Stimulated activated naive B cell treated with anti-CD40 and anti-IgM and Interleukin-4, amounts not matched to agents 10 μg/mL and 1 μg/mL and 100 μg/mL, for 72 hours (primary cell): ENCODE results near the gene EPS15.
A peak's percentile ranks its signal among the peaks of the same experiment; 100 is the strongest.

ENCODE experiments used
- ATAC-seq, 2 donors: fragments of 150-1000 bp; cut with Tn5 transposase; replicated peaks; 2 replicates each; pipeline ENCODE4 v1.10.0; 2021; ENCODE audit warnings: moderate library complexity in 1 of 2
- DNase-seq: peaks from one replicate; pipeline ENCODE4 v3.0.0; 2021
- H3K27ac Mint-ChIP-seq: one replicate; pipeline ENCODE4 v1.8.0; 2022; ENCODE audit warnings: mild to moderate bottlenecking, mixed read lengths
- H3K27me3 Mint-ChIP-seq, 2 donors: one replicate each; pipeline ENCODE4 v1.8.0; 2022; ENCODE audit warnings: mixed read lengths in 2 of 2
- H3K36me3 Mint-ChIP-seq, 2 donors: one replicate each; pipeline ENCODE4 v1.8.0; 2022; ENCODE audit warnings: mixed read lengths in 2 of 2, mild to moderate bottlenecking in 1 of 2
- H3K4me1 Mint-ChIP-seq, 2 donors: one replicate each; pipeline ENCODE4 v1.8.0; 2022; ENCODE audit warnings: mixed read lengths in 2 of 2, mild to moderate bottlenecking in 1 of 2
- H3K4me3 Mint-ChIP-seq, 2 donors: one replicate each; pipeline ENCODE4 v1.8.0; 2022; ENCODE audit warnings: mild to moderate bottlenecking in 2 of 2, mixed read lengths in 2 of 2, moderate library complexity in 1 of 2
- H3K9me3 Mint-ChIP-seq, 2 donors: one replicate each; pipeline ENCODE4 v1.8.0; 2022; ENCODE audit warnings: mixed read lengths in 2 of 2, mild to moderate bottlenecking in 1 of 2

The EPS15 gene

GRCh38 chr1:51359879-51360278 is 159.2 kb downstream of the EPS15 start:
- Mint-ChIP-seq H3K4me1 (no peaks in the 10 kb centered on the region), H3K27me3 (no peaks in the 10 kb centered on the region), H3K4me3 (no peak overlapping the region), H3K36me3 (peaks cover 21 to 37% of the 10 kb centered on the region in 2 donors), H3K9me3 (no peaks in the 10 kb centered on the region), H3K27ac (no peak overlapping the region)
- ATAC-seq (no peak), DNase-seq (no peak)

DNA sequence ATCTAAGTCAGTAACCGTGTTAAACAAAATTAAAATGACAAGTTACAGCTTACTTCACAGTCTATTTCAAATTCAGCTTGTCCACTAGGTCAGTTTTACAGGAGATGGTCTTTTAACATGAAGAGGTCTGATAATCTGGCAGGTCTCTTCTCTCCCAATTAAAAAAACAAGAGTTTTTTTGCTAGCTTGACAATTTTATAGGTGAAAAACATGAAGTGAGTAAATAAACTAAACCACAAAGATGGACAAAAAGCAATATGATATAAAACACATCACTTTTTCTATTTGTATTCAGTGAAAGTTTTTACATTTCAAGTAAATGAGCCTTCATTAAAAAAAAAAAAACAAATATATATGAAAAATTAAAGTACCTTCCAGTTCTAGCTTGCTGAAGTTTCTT is 163.7 kb downstream of the EPS15 start:
- Mint-ChIP-seq H3K4me1 (peaks cover 0 to 2% of the 10 kb centered on the region in 2 donors), H3K4me3 (no peak overlapping the region), H3K36me3 (peaks cover 12 to 26% of the 10 kb centered on the region in 2 donors), H3K9me3 (no peaks in the 10 kb centered on the region), H3K27me3 (no peaks in the 10 kb centered on the region), H3K27ac (no peak overlapping the region)
- no peak for ATAC-seq
- DNase-seq = no peak

GRCh38 chr1:51354416-51354815 is 164.7 kb downstream of the EPS15 start:
- Mint-ChIP-seq H3K36me3 (peaks cover 10 to 20% of the 10 kb centered on the region in 2 donors), H3K9me3 (no peaks in the 10 kb centered on the region), H3K4me3 (no peak overlapping the region), H3K27ac (no peak overlapping the region), H3K4me1 (peaks cover 0 to 2% of the 10 kb centered on the region in 2 donors), H3K27me3 (no peaks in the 10 kb centered on the region)
- ATAC-seq (no peak), DNase-seq (no peak)

DNA sequence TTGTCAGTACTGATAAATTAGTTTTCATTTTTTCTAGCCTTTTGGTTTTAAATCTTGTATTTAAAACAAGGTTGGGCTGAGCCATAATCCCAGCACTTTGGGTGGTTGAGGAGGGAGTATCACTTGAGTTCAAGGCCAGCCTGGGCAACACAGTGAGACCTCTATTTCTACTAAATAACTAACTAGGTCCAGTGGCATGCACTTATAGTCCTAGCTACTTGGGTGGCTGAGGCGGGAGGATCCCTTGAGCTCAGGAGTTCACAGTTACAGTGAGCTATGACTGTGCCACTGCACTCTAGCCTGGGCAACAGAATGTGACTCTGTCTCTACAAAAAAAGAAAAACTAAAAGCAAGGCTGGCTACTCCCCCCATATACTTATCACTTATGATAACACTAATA is 167.2 kb downstream of the EPS15 start:
- Mint-ChIP-seq H3K27ac (no peak overlapping the region), H3K4me1 (peaks cover 0 to 2% of the 10 kb centered on the region in 2 donors), H3K36me3 (peaks cover 10 to 17% of the 10 kb centered on the region in 2 donors), H3K9me3 (no peaks in the 10 kb centered on the region), H3K4me3 (no peak overlapping the region), H3K27me3 (no peaks in the 10 kb centered on the region)
- DNase-seq = no peak
- ATAC-seq = no peak

DNA sequence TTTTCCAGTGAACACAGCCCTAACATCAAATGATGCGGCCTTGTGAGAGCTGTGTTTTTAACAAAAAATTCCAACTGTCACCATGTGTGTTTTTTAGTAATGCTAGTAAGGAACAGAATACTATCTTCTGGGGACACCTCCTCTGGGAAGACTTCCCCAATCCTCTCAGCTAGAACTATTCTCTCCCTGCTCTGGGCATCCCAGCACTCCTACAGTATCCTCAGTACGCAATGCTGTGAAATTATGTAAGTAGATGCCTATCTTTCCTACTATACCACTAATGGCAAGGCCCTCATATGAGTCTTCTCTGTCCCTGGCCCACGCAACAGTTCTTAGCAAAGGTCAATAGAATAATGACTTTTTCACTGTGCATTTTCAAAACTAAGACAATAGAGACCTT is 169.2 kb downstream of the EPS15 start:
- Mint-ChIP-seq H3K27ac (no peak overlapping the region), H3K9me3 (no peaks in the 10 kb centered on the region), H3K4me1 (peaks cover 0 to 4% of the 10 kb centered on the region in 2 donors), H3K36me3 (peaks cover 4 to 9% of the 10 kb centered on the region in 2 donors), H3K27me3 (peaks cover 0 to 14% of the 10 kb centered on the region in 2 donors), H3K4me3 (no peak overlapping the region)
- ATAC-seq (no peak), DNase-seq (no peak)

DNA sequence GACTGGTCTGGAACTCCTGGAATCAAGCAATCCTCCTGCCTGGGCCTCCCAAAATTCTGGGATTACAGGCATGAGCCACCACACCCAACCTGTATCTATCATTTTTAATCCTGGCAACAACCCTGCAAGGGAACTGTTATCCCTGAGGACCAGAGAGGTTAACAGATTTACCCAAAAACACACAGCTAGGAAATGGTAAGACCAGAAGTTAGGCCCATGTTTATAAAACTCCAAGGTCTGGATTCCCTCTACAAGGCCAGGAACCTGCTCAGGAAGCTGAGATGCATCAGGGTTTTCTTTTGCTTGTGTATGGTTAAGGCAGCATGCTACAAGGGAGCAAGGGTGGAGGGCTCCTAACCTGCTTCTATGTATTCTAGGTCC is 170.9 kb downstream of the EPS15 start:
- peaks cover 4 to 9% of the 10 kb centered on the region in 2 donors for H3K36me3 Mint-ChIP-seq
- ATAC-seq = no peak
- no peak overlapping the region for H3K4me3 Mint-ChIP-seq
- H3K9me3 Mint-ChIP-seq = no peaks in the 10 kb centered on the region
- peaks cover 14 to 29% of the 10 kb centered on the region in 2 donors for H3K27me3 Mint-ChIP-seq
- H3K27ac Mint-ChIP-seq = no peak overlapping the region
- no peak for DNase-seq
- peaks cover 0 to 10% of the 10 kb centered on the region in 2 donors for H3K4me1 Mint-ChIP-seq

GRCh38 chr1:51347398-51348146 is 171.5 kb downstream of the EPS15 start:
- Mint-ChIP-seq H3K4me1 (peaks cover 0 to 10% of the 10 kb centered on the region in 2 donors), H3K4me3 (no peak overlapping the region), H3K27me3 (peaks cover 20 to 35% of the 10 kb centered on the region in 2 donors), H3K27ac (no peak overlapping the region), H3K36me3 (peaks cover 4 to 9% of the 10 kb centered on the region in 2 donors), H3K9me3 (no peaks in the 10 kb centered on the region)
- no peak for ATAC-seq
- no peak for DNase-seq

DNA sequence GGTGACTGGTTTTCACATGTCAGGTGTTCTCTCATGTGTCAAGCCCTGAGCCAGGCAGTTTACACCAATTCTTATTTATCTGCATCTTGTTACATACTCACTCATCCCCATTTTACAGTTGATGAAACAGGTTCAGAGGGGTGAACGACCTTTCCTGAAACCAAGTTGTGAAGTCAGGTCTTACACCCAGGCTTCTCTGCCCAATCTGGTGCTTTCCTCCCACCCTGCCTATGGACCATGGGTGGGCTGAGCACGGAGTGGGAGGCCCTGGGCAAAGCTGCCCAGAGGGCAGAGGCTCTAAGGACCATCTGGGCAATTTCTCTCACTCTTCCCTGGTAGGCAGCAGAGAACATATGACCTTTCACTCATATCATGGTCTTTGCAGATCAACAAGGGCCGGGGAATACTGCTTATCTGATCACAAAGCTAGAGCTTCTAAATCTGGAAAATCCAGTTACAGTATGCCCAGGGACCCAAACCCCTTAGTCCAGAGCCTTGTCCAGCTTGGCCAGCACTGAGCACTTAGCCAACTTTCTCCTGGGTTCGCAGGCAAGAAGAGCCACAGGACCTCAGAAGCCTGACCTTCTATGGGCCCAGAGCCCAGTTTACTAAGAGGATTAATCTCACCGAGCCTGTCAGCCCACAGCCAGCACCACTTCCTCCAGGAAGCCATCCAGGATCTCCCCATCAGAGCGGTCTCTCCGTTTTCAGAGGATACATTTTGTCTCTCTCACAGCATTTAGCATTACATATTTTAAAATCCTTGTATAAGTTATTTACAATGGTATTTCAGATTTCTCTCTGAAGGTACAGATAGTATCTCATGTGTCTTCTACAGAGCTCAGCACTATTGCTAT is 172.8 kb downstream of the EPS15 start:
- DNase-seq = no peak
- H3K9me3 Mint-ChIP-seq = no peaks in the 10 kb centered on the region
- H3K4me1 Mint-ChIP-seq = peaks cover 0 to 12% of the 10 kb centered on the region in 2 donors
- peaks cover 27 to 42% of the 10 kb centered on the region in 2 donors for H3K27me3 Mint-ChIP-seq
- peak overlapping the region; percentile 11 for H3K27ac Mint-ChIP-seq
- no peak overlapping the region for H3K4me3 Mint-ChIP-seq
- H3K36me3 Mint-ChIP-seq = peaks cover 0 to 3% of the 10 kb centered on the region in 2 donors
- no peak for ATAC-seq

DNA sequence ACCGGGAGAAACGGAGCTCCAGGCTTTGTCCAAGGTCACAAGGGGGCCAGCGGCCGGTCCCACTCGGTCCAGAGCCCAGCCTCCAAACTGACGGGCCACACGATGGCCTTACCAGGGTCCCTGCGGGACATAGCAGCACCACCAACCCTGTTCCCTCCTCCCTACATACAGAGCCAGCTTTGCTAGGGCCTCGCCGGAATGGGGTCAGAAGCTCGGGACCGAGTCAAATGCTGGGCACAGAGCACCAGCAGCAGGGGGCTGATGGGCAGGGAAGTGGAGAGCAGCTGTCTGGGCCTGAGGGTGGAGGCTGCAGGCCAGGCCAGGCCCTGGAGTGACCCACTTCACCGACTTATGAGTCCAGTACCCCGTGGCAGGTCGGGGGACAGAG is 173.8 kb downstream of the EPS15 start:
- DNase-seq = no peak
- Mint-ChIP-seq H3K27ac (no peak overlapping the region), H3K27me3 (peaks cover 27 to 42% of the 10 kb centered on the region in 2 donors), H3K4me1 (peaks cover 0 to 12% of the 10 kb centered on the region in 2 donors), H3K9me3 (no peaks in the 10 kb centered on the region), H3K4me3 (peak overlapping the region in 1 of 2 donors; percentile 35), H3K36me3 (peaks cover 0 to 3% of the 10 kb centered on the region in 2 donors)
- ATAC-seq = no peak

DNA sequence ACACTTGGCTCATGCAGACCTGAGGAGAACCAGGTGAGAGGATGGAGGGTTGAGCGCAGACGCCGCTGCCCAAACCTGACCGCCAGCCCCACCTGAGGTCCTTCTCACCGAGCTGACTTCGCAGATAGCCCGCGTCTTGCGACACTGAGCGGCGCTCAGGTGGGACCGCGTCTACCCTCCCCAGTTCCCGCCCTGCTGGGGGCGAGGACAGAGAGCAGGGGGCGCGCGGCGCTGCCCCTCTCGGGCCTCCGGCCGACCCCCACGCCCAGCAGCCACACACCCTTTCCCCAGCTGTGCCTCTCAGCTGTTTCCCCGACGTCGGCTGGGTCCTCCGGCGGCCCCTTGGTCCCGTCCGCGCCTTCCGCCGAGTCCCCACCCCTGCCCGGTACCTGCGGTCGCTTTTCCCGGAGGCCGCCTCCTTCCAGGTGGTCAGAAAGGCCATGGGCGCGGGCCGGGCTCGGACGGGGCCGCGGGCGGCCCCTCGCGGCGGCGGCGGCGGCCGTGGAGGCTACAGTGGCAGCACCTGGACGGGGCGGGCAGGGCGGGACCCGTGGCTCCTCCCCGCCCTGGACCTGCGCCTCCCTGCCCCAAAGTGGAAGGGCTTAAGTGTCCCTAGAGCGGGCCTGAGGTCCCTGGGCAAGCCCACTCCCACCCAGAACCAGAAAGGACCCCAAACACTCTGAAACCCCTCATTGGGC is 174.3 kb downstream of the EPS15 start:
- H3K4me3 Mint-ChIP-seq = peak overlapping the region in 1 of 2 donors; percentile 35

DNA sequence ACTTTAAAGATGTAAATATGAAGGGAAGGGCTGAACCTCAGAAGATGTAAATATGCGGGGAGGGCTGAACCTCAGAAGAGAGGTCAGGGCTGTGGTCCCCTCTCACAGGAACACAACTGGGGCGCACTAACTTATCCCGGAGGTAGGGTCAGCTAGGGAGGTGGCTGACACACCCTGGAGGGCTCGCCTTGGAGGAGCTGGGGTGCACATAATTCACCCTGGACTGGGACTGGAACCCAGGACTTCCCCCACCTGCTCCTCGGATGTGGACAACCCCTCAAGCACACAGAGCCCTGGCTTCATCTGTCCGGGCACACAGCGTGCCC is 174.8 kb downstream of the EPS15 start:
- peaks cover 27 to 42% of the 10 kb centered on the region in 2 donors for H3K27me3 Mint-ChIP-seq
- H3K4me3 Mint-ChIP-seq = peak overlapping the region in 1 of 2 donors; percentile 41
- ATAC-seq = peak in 1 of 2 donors; percentile 2

More for the DNA sequence above, 174.3 kb downstream of the EPS15 start:
- Mint-ChIP-seq H3K27me3 (peaks cover 27 to 42% of the 10 kb centered on the region in 2 donors), H3K4me1 (peaks cover 0 to 12% of the 10 kb centered on the region in 2 donors), H3K27ac (no peak overlapping the region), H3K36me3 (peaks cover 0 to 3% of the 10 kb centered on the region in 2 donors), H3K9me3 (no peaks in the 10 kb centered on the region)
- peak; percentile 29 to 34 for ATAC-seq
- no peak for DNase-seq

DNA sequence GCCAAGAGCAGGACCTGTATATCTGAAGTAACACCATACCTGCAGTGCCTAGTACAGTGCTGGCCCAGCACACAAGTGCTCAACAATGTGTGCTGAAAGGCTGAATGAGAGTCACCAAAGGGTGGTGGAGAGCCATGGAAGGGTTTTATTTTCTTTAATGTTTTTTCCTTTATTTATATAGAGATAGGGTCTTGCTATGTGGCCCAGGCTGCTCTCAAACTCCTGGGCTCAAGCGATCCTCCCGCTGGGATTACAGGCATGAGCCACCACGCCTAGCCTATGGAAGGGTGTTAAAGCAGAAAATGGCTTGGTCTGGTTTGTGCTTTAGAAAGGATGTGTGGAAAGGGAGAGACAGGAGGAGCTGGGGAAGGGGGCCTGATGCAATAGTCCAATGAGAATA is 175.4 kb downstream of the EPS15 start:
- Mint-ChIP-seq H3K27me3 (peaks cover 27 to 42% of the 10 kb centered on the region in 2 donors), H3K27ac (no peak overlapping the region), H3K9me3 (no peaks in the 10 kb centered on the region), H3K36me3 (peaks cover 0 to 2% of the 10 kb centered on the region in 2 donors), H3K4me3 (no peak overlapping the region), H3K4me1 (peaks cover 0 to 12% of the 10 kb centered on the region in 2 donors)
- ATAC-seq = no peak
- DNase-seq = no peak

More for the DNA sequence above, 174.8 kb downstream of the EPS15 start:
- H3K36me3 Mint-ChIP-seq = peaks cover 0 to 3% of the 10 kb centered on the region in 2 donors
- DNase-seq = no peak
- peak overlapping the region; percentile 65 for H3K27ac Mint-ChIP-seq
- H3K4me1 Mint-ChIP-seq = peaks cover 0 to 12% of the 10 kb centered on the region in 2 donors
- H3K9me3 Mint-ChIP-seq = no peaks in the 10 kb centered on the region

- H3K4me1 Mint-ChIP-seq = peaks cover 0 to 12% of the 10 kb centered on the region in 2 donors
- no peaks in the 10 kb centered on the region for H3K9me3 Mint-ChIP-seq
- no peak for ATAC-seq
- no peak overlapping the region for H3K27ac Mint-ChIP-seq
- H3K36me3 Mint-ChIP-seq = no peaks in the 10 kb centered on the region
- DNase-seq = no peak
- no peak overlapping the region for H3K4me3 Mint-ChIP-seq
- H3K27me3 Mint-ChIP-seq = peaks cover 31 to 47% of the 10 kb centered on the region in 2 donors
Measured at GRCh38 chr1:51342591-51343206, 176.4 kb downstream of the EPS15 start.
